CD4-positive, alpha-beta T cell treated with Interleukin-12 subunit alpha and Interleukin-12 subunit beta, for 1 hour (primary cell): ENCODE data around the gene CADM1.
A peak's percentile ranks its signal among the peaks of the same experiment; 100 is the strongest.

ENCODE experiments used
- DNase-seq: peaks from one replicate; pipeline ENCODE4 v3.0.0-alpha.2; 2020

CADM1 gene

GRCh38 chr11:115234794-115235193 lies 269.4 kb downstream of the CADM1 start:
- no peak for DNase-seq

GRCh38 chr11:115226556-115226955 lies 277.7 kb downstream of the CADM1 start:
- DNase-seq = no peak

DNA sequence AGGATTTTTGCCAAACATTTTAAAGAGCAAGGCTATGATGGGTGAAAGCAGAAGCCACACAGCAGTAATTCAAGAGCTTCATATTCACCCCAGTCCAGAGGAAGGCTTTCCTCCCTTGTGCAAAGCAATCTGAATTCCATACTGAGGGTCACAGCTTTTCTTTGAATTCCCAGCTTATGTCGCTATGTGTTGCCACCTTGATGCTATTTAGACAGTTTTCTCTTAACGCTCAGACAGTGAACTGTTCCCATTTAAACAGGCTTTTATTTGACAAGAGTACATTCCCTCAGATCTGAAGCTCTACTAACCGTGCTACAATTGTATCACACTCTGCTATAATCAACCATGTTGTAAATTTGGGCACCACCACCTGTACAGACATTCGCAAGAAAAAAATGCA lies 279.7 kb downstream of the CADM1 start:
- DNase-seq = no peak

DNA sequence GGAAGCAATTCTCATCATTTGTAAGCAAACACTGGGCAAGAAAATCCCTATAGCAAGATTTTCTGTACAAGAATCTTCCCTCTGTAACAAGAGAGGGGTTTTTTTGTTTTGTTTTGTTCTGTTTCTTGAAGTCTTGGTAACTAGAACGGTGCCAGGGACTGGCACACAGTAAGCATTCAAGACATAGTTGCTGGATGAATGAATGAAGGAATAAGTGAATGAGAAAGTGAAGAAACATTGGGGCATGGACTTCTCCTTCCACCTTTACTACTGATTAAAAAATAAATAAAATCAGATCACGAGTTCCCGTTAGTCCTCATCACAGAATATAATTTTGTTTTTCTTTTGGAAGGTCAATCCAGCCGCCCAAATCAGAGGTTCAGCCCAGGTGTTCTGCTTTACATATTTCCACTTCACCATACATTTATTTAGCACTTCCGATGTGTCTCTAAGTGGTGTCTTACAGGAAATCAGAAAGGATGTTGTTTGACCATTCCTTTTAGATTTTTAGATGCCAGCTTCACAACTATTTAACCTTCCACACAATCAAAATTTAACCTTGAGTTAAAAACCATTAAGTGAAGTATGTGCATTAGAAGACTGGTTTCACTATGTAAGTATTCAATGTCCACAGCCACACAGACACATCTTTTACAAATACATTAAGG lies 281.2 kb downstream of the CADM1 start:
- no peak for DNase-seq

DNA sequence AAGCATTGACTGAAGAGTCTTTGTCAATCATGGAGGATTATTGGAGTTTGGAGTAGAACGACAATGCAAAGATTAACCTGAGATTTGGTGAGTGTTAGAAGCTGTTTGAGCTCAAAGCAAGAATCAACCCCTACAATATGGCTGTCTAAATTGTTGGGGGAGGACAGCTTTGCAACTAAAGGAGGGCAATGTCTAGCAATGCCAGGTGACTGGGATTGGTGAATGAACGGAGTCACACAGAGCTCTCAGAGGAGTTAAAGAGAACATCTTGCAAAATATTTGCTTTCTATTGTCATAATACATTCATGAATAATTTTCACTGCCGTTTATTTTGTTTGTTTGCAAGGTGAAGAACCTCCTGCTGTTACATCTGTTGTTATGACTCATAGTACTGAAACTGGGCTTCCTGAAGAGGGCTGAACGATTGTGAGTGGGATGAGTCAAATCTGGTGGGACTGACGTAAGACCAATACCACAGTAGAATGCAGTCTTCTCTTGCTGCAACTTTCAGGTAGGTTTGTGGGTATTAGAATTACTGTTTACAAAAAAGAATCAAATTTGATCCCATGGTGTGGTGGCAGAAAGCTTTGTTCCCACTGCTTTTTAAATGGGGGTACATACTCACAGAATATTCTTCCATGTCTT lies 281.9 kb downstream of the CADM1 start:
- peak; percentile 48 for DNase-seq

GRCh38 chr11:115221461-115222069 lies 282.6 kb downstream of the CADM1 start:
- DNase-seq = no peak

GRCh38 chr11:115220911-115221310 lies 283.3 kb downstream of the CADM1 start:
- no peak for DNase-seq

GRCh38 chr11:115220423-115220822 lies 283.8 kb downstream of the CADM1 start:
- no peak for DNase-seq

DNA sequence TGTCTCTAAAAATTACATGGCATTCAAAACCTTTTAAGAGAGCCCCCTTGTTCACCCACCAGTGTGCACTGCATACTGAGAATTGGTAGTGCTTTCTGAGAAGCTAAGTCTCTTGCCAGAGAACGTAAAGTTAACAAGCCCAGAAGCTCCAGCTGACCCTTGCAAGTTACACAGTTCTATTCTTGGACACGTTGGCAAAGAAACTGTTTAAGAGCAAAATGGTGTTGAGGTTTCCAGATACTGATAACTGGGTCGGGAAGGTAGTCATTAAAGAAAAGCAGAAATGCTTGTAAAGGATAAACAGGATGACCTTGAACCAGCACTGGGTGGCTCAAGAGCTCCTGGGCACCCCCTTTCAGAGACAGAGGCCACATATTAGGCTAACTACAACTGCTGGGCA lies 284.8 kb downstream of the CADM1 start:
- DNase-seq = no peak

DNA sequence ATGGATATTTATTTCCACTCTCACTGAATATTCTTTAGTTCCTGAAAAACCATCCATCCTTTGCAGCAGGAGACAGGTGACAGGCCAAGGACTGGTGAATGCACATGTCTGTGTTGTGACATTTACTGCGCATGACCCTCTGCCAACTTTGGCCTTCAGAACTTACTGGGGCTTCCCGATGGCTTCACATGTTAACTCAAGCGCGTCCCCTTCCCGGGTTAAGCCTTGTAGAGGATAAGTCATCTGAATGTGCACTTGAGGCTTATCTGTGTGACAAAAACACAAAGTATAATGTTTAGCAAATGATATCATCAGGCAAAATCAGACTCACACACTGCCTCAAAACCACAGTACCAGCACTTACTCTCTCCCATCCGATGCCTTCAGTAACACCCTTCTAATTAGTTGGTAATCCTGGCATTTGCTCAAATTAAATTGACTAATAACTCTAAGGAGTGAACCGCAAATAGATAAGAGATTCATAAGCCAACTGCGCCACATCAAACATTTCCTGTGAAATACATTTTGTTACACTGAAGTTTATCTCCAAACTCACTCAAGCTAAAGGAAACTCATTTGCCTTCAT lies 286.4 kb downstream of the CADM1 start:
- peak; percentile 21 for DNase-seq

GRCh38 chr11:115215694-115216617 lies 288.3 kb downstream of the CADM1 start:
- no peak for DNase-seq

DNA sequence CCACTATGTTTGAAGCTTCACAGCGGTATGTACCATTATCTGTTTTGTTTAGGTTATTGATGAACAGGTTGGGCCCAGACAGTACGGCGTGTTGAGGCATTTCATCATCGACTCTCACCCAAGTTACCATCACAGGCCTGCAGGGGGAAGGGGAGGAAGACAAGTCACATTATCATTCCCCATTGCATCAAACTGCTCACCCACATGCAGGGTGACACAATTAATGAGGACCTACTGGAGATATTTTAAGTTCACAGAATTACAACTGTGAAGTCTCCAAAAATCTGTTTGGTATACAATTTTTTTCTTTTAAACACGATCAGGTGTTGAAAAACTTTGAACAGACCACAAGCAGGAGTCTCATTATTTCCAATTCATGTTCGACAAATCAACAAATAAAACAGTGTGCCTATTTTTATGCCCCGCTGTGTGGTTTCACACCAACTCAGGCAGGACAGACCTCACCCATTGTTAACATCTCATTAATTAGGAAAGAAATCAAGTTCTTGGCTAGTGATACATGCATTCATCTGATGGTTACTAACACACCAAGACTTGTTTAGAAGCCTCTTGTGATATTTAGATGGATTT lies 289.5 kb downstream of the CADM1 start:
- DNase-seq = no peak

- no peak for DNase-seq
Observed at GRCh38 chr11:115213007-115213406, 291.2 kb downstream of the CADM1 start.

DNA sequence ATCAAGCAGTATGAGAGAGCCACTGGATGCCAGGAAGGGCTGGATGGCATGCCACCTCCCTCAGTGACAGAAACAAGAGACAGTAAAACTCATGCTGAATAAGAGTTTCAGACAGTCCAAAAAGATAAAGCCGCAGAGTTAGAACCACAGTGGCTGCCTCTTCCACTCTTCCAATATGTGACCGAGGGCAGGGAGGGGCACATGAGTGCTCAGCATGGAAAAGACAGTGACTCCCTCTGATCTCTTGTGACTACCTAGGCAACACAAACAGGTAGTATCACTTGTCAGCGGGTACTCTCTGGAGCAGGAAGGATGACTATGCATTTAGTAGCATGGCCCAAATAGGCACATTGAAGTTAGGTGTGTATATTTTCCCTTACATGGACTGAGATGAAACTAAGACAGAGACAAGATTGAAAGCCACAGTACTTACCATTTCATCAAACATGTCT lies 295.4 kb downstream of the CADM1 start:
- no peak for DNase-seq

DNA sequence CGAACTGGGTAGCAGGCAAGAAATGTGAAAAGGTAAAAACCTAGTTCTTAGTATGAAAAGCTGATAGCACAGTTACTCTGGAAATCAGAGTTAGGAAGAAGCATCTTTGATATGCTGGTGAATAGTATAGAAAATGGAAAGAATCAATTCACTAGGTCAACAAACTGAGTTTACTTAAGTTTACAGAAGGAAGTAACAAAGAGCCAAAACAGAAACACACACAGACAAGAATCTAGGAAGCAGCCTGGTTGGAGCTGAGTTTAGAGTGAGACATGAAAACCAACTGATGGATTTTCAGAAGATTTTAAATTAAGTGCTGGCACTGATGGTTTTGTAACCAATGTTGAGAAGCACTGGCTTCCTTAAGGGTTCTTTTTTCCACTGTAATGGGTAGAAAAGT lies 296.3 kb downstream of the CADM1 start:
- no peak for DNase-seq

- DNase-seq = no peak
Observed at GRCh38 chr11:115207166-115207591, 297.0 kb downstream of the CADM1 start.

GRCh38 chr11:115206365-115207022 lies 297.7 kb downstream of the CADM1 start:
- DNase-seq = no peak

DNA sequence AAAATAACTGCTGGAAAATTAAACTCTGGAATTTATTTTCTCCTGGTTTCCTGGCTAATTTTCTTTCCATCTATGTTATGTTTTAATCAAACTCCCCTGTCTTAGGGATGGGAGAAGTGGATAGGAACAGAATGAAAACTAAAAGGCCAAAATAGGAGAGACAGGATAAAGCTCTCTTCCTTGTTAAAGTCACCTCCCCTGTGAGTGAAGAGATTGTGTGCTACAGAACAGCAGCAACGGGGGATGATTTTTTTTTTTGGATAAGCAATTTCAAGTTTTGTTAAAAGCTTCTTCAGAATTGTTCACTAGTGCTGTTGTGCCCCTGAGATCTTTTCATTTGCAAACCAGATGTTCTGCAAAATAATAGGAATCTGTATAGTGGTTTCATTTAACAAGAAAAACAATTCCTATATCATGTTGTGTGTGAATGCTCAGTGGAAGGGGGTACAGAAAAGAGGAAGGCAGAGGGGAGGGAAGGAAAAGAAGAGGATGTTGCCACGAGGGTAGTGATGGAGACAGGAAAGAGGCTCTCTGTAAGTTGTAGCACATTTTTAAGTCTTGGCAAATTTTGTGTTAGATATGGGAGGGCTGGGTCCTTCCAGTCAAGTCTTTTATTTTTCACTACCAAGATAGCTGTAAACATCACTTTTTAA lies 301.2 kb downstream of the CADM1 start:
- no peak for DNase-seq

GRCh38 chr11:115202074-115202473 lies 302.1 kb downstream of the CADM1 start:
- DNase-seq = no peak

- no peak for DNase-seq
Observed at GRCh38 chr11:115201111-115201792, 303.0 kb downstream of the CADM1 start.
